Measurements from ENCODE around the gene JMJD1C. TPM values are rescaled to one million over a fixed set of nuclear protein-coding genes. Genes with fewer than 3 reads are reported as not detected.

The JMJD1C gene
- total and polyA plus RNA-seq, 12 donors, result 36.0 to 124 (median 57.2) TPM

DNA sequence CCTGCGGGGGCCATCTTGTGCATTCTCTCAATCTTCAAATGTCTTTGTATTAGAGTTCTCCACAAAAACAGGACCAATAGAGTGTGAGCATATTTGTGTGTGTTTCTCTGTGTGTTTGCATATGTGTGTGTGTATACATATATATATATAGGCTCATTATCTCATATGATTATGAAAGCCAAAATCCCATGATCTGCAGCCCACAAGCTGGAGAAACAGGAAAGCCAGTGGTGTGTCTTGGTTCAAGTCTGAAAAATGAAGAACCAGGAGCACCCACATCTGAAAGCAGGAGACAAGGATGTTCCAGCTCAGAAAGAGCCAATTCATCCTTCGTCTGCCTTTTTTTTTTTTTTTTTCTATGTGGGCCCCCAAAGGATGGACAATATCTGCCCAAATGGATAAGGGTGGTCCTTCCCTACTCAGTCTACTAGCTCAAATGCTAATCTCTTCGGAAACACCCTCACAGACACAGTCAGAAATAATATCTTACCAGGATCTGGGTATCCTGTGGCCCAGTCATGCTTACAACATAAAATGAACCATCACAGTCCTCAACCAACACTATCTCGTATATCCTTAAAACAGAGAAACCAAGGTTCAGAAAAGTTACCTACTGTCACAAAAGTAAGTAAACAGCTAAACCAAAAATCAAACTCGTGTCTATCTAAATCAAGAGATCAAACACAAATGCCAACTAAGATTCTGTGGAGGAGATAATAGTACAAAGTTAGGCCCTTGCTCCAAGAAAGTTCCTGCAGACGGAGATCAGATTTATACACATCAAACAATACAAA is 141.9 kb downstream of the JMJD1C start:
- H3K36me3 ChIP-seq (replicated peaks in 1 of 2), result no peaks in the 10 kb centered on the region
- intact Hi-C loops (cut with DNase I), result no loop called here
- H3K4me3 ChIP-seq, result no peak overlapping the region
- TF ChIP-seq, protein P1, sequence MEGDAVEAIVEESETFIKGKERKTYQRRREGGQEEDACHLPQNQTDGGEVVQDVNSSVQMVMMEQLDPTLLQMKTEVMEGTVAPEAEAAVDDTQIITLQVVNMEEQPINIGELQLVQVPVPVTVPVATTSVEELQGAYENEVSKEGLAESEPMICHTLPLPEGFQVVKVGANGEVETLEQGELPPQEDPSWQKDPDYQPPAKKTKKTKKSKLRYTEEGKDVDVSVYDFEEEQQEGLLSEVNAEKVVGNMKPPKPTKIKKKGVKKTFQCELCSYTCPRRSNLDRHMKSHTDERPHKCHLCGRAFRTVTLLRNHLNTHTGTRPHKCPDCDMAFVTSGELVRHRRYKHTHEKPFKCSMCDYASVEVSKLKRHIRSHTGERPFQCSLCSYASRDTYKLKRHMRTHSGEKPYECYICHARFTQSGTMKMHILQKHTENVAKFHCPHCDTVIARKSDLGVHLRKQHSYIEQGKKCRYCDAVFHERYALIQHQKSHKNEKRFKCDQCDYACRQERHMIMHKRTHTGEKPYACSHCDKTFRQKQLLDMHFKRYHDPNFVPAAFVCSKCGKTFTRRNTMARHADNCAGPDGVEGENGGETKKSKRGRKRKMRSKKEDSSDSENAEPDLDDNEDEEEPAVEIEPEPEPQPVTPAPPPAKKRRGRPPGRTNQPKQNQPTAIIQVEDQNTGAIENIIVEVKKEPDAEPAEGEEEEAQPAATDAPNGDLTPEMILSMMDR (IDR thresholded peaks at IDR 0.05), result no peak
- TF ChIP-seq POLR2A (IDR thresholded peaks at IDR 0.05), result no peak
- H3K4me1 ChIP-seq (replicated peaks in 1 of 2), result no peaks in the 10 kb centered on the region
- 93 to 95% (median 94%) methylated on average over 6 of the region's 6 CpGs for WGBS, 4 donors
- no peaks in the 10 kb centered on the region for H3K9me3 ChIP-seq (replicated peaks in 1 of 3)
- DNase-seq, result no peak
- no peaks in the 10 kb centered on the region for H3K27me3 ChIP-seq
- H3K27ac ChIP-seq, result no peak overlapping the region

GRCh38 chr10:63320683-63321082 is 145.1 kb downstream of the JMJD1C start:
- no peaks in the 10 kb centered on the region for H3K4me1 ChIP-seq (replicated peaks in 1 of 2)
- no peak for DNase-seq
- no peaks in the 10 kb centered on the region for H3K36me3 ChIP-seq (replicated peaks in 1 of 2)
- no peaks in the 10 kb centered on the region for H3K9me3 ChIP-seq (replicated peaks in 1 of 3)
- no peak overlapping the region for H3K4me3 ChIP-seq
- TF ChIP-seq, protein P1 (IDR thresholded peaks at IDR 0.05), result no peak
- no peak for TF ChIP-seq POLR2A (IDR thresholded peaks at IDR 0.05)
- no peak overlapping the region for H3K27ac ChIP-seq
- 74 to 83% (median 80%) methylated on average over 1 of the region's 1 CpG for WGBS, 4 donors
- H3K27me3 ChIP-seq, result no peaks in the 10 kb centered on the region
- intact Hi-C loops (cut with DNase I), result no loop called here

- intact Hi-C loops (cut with DNase I), result no loop called here
- Histone ChIP-seq H3K4me1 (replicated peaks in 1 of 2) (no peaks in the 10 kb centered on the region), H3K27me3 (no peaks in the 10 kb centered on the region), H3K9me3 (replicated peaks in 1 of 3) (no peaks in the 10 kb centered on the region), H3K27ac (no peak overlapping the region), H3K36me3 (replicated peaks in 1 of 2) (no peaks in the 10 kb centered on the region), H3K4me3 (no peak overlapping the region)
- no peak for DNase-seq
- 92 to 99% (median 96%) methylated on average over 3 of the region's 3 CpGs for WGBS, 4 donors
- TF ChIP-seq, protein P1 (IDR thresholded peaks at IDR 0.05), result no peak
- no peak for TF ChIP-seq POLR2A (IDR thresholded peaks at IDR 0.05)
These were observed 146.5 kb downstream of the JMJD1C start for GRCh38 chr10:63319231-63319630.

DNA sequence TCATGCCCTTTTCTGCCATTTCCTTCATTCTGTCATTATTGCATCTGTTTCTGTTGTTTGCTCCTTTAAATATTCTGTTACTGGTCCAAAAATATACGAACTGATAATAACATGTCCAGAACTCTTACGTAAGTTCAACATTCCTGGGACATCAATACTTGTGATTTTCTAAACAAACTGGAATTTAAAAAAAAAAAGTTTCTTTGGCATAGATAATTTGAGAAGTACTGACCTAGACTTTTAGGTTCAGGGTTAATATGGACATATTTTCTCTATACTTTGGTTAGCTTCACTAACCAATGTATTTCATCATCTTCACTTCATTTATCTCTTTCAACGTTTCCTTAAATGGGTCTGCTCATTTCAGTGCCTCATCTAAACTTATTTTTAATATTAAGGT is 147.3 kb downstream of the JMJD1C start:
- intact Hi-C loops (cut with DNase I), result no loop called here
- no peak for TF ChIP-seq POLR2A (IDR thresholded peaks at IDR 0.05)
- TF ChIP-seq, protein P1 (IDR thresholded peaks at IDR 0.05), result no peak
- 65 to 77% (median 68%) methylated on average over 3 of the region's 3 CpGs for WGBS, 4 donors
- DNase-seq, result no peak
- no peak overlapping the region for H3K27ac ChIP-seq
- no peaks in the 10 kb centered on the region for H3K27me3 ChIP-seq
- H3K4me3 ChIP-seq, result no peak overlapping the region
- H3K9me3 ChIP-seq (replicated peaks in 1 of 3), result no peaks in the 10 kb centered on the region
- no peaks in the 10 kb centered on the region for H3K4me1 ChIP-seq (replicated peaks in 1 of 2)
- no peaks in the 10 kb centered on the region for H3K36me3 ChIP-seq (replicated peaks in 1 of 2)

Measured in adrenal gland (tissue), 12 donors.